NCI-H1436 (cell line): Measurements from ENCODE around the gene PALLD.
A peak's percentile ranks its signal among the peaks of the same experiment; 100 is the strongest.
"Not testable (repeated sequence)": the region's sequence is repeated elsewhere in the genome, so short reads cannot be mapped to it uniquely, and the experiment has no call there.

Experiments
- DNase-seq: peaks from one replicate; lab custom pipeline; 2025; lab: John Stamatoyannopoulos, UW

The PALLD gene

GRCh38 chr4:168710353-168710946, 213.6 kb downstream of the PALLD start:
- DNase-seq, result peak; percentile 2

- no peak for DNase-seq
Observed at GRCh38 chr4:168711197-168712140, 214.6 kb downstream of the PALLD start.

DNA sequence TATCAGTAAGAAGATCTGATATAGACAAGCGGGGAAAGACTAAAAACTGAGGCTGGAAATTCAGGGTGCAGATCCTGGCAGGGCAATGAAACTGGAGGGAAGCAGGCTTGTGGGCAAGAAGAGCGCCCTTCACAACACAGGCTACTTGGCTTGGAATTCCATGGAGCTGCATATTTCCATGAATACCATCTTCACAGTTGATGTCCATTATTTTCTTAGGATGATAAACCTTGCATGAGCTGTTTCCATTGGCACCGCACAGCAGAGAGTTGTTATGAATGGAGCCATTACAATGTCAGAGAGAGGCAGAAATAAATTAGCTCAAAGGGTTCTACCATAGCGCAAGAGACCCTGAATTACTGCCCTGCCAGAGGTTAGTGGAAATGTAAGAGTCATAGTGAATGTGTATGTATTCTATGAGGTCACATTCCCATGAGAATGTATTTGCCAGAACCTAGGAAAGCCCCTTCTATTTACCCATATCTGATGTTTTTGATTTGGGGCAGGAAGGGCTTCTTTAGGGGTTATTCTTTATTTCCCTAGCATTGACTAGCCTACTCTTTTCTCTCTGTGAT, 215.6 kb downstream of the PALLD start:
- no peak for DNase-seq

- DNase-seq, result peak; percentile 88
Observed at GRCh38 chr4:168713253-168713652, 216.4 kb downstream of the PALLD start.

DNA sequence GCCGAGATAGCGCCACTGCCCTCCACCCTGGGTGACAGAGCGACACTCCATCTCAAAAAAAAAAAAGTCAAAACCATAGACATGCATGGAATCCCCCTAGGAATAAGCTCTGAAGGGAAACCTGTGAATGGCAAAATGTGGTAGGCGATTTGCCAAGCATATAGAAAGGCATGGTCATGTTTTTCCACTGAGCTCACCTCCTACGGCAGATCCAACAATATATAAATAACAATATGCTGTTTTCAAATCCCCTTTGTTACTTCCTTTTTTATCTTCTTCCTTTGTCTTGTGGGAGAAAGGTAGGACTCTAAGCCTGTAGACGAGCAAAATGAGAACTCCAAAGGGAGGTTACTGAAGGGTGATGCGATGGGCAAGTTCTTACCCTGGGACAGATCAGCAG, 219.0 kb downstream of the PALLD start:
- no peak for DNase-seq

- DNase-seq, result no peak
Observed at GRCh38 chr4:168716406-168717129, 219.7 kb downstream of the PALLD start.

DNA sequence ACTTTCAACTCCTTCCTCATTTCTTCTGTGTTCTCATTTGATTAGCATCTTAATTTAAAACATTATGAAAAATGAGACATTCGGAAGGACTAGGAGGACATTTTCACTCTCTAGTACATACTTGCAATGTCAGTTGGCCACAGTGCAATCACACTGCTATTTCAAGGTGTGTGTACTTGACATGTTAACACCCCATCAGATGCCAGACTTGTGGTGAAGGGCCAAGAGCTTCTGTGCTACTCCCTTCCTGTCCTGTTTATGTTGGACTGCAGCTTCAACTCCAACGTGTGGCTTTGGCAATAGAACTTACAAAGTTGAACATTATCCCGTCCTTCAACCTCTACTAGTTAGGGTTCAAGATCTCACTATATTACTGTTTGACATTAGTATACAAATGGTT, 221.0 kb downstream of the PALLD start:
- DNase-seq, result no peak

- DNase-seq, result no peak
Observed at GRCh38 chr4:168719725-168720124, 222.9 kb downstream of the PALLD start.

GRCh38 chr4:168720396-168720900, 223.6 kb downstream of the PALLD start:
- no peak for DNase-seq

DNA sequence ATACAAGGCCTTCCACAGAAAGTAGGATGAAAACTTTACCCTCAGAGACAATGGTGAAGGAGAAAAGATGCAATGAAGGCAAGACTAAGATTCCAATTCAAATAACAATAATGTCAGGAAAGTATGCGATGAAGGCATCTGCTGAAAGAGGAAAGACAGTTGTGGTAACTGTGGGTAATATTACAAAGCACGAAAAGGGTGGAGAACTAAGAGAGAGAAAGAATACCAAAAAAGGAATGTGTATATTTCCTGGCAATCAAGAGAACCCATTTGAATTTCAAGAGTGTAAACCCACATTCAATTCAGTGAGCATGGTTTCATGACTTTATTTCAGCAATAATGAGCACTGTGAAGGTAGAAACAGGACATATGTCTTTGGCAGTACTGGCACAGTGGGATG, 225.5 kb downstream of the PALLD start:
- DNase-seq, result no peak

DNA sequence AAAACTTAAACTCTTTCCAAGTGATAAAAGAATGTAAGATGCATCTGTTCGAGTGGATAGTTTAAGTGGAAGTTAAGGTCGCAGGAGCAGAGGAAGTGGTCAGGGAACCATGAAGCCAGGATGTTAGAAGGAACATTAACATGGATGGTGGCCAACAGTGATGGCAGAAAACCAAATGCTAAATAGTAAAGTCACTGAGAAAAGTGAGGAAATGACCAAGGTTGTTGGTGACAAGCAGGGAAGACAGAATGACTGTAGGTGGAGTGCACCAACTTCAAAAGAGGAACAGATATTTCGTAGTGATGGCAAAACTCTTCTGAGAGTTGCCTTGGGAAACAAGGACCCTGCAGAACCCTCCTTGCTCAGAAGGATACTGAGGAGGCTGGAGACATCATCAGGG, 226.2 kb downstream of the PALLD start:
- DNase-seq, result no peak

GRCh38 chr4:168723569-168723968, 226.7 kb downstream of the PALLD start:
- DNase-seq, result no peak

GRCh38 chr4:168724243-168724642, 227.4 kb downstream of the PALLD start:
- no peak for DNase-seq

DNA sequence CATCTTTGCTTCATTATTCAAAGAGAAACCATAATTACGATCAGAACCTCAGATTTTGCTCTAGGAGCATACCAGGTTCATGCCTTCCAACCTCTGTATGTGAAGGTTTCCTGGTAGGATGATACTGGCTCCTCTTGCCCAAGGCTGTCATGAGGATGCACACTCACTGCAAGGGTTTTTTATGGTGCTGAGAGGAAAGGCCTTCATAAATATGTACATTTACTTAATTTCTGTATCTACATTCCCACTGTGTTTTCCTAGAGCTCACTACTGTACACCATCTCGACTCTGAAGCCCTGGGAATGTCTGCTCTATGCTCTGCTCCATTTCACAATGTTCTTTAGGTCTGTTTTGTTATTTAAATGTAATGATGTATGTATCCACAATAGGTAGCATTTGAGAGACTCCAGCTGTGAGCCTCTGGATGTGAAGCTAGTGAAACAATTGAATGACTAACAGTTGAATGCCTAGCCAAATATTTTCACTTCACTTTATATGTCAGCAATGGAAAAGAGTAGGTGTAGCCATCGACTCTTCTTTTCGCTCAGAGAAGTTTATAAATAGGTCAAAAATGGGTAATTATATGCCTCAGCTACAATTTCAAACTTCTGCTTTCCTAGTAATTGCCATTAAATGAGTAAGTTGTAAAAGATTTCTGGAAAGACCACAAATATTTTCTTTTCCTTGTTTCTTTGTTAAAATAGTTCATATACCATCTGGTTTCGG, 228.0 kb downstream of the PALLD start:
- no peak for DNase-seq

GRCh38 chr4:168725930-168726329, 229.1 kb downstream of the PALLD start:
- no peak for DNase-seq

DNA sequence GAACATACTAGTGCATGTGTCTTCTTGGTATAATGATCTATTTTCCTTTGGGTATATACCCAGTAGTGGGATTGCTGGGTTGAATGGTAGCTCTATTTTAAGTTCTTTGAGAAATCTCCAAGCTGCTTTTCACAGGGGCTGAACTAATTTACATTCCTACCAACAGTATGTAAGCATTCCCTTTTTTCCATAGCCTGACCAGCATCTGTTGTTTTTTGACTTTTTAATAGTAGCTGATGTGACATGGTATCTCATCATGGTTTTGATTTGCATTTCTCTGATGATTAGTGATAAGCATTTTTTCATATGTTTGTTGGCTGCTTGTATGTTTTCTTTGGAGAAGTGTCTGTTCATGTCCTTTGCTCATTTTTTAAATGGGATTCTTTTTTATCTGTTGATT, 230.3 kb downstream of the PALLD start:
- DNase-seq, result not testable (repeated sequence)

DNA sequence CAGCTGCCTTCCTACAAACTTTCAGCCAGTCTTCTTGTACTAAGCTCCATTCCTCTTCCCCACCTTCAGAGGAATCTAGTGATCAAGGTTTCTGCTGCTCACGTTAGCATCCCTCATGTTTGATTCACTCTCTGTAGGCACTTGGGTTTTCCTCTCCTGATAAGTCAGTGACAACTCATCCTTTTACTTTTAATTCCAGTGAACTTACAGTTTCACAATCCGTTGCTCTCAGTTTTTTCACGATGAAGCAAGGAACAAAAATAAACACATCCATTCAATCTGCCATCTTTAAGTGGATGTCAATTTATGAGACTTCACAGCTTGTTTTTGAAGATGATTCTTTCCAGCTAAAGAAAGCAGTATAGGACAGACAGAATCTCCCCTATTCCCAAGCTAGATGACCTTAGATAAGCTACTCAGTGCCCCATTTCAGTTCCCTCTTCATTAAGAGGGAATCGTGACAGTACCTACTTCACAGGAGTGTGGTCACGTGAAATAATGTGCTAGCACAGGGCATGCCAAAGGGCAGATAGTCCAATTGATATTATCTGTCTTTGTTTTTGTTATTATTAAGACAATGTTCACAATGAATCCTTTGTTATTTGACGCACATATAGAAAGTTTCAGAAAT, 234.3 kb downstream of the PALLD start:
- no peak for DNase-seq

- DNase-seq, result no peak
Observed at GRCh38 chr4:168731706-168732414, 235.0 kb downstream of the PALLD start.

DNA sequence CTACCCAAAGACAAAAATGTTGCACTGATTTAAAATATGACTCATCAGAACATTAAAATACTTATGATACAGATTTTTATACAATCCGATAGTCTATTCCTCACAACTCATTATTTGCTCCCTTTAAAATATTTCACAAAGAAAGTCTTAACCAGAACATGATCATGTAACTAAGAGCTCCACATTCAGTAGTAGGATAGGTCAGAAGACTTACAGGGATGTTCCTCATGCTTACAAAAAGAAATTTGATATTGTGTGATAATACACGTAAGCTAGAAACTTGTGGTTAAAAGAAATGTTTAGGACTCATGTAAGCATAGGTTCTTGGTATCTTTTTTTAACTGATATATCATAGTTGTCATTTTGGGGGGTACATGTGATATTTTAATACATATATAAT, 235.9 kb downstream of the PALLD start:
- DNase-seq, result no peak
